GM19452 (cell line): ENCODE measurements around the gene ITPR2.
"Not testable (repeated sequence)": the region's sequence is repeated elsewhere in the genome, so short reads cannot be mapped to it uniquely, and the experiment has no call there.

Source experiments
- ATAC-seq: cut with Tn5 transposase; IDR thresholded peaks from one replicate; pipeline ENCODE4 v1.9.1; 2021; ENCODE audit not compliant: unreplicated experiment

The ITPR2 gene

DNA sequence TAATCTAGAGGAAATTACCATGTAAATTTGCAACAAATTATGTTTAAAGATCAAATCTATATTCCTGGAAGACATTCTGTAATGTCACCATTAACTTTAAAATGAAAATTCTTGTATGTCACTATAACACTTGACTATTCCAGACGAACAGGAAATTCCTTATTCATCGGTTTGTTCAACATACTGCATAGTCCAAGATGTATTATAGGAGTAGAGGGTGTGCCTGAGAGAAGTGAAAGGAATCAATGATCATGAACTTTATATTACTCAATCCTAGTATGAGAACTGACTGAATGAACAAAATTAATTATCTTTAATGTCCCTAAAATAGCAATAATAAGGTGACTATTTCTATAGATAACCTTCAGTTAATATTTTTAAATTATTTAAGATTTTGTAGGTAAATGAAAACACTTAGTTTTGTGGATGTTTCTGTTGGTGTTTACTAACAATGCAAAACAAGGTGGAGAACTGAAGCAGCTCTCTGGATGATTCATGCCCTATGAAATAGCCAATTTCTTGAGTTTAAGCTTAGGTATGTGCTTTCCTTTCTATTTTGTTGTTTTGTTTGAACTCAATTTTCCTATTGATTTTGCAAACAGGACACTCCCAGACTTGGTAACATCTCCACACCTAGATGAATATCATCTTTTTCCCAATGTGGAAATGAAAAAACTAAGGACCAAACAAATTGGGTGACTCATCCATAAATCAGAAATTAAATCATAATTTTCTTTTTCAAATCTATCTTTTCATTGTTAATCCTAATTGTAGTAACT, 18.2 kb upstream of the ITPR2 start:
- no peak for ATAC-seq

DNA sequence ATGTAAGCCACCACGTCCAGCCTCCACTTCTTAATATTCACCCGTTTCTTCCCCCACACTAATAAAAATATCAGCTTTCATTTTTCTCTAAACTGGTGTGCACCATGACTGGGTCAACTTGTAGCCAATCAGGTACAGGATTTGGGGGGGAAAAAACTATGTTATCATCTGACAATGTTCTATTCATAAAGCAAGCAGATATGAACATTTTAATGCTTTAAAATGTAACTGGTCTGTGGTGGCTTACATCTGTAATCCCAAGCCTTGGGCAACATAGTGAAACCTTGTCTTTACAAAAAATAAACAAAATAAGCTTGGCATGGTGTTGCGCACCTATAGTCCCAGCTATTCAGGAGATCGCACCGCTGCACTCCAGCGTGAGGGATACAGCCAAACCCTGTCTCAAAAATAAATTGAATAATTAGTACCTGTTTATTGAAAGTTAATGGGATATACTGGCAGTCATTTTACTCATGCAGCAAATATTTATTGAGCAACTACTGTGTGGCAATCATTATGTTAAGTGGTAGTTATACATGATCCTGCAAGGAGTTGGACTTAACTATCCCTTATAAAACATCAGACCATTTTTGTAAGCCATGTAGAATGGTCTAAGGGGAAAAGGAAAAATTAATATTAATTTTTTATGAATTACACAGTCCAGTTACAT, 15.3 kb upstream of the ITPR2 start:
- no peak for ATAC-seq

GRCh38 chr12:26847431-26847830, 14.4 kb upstream of the ITPR2 start:
- no peak for ATAC-seq

GRCh38 chr12:26846416-26846815, 13.4 kb upstream of the ITPR2 start:
- no peak for ATAC-seq

DNA sequence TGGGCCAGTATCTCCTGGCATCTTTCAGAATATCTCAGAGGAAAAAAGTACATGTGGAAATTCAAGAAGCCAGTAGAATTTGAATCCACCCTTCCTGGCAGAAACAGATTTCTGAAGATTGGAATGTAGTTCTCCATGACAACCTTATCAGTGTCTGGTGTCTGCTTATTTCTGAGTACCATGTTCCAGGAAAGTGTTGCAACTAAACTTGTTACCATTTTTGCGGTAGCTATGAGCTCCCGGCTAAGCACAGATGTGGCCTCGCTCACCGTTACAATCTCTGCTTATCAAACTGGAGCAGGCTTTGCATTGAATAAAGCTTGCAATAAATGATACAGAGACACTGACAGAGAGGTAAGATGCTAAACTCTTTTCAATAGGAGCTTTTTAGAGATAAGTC, 13.0 kb upstream of the ITPR2 start:
- ATAC-seq, result no peak

GRCh38 chr12:26845057-26845666, 12.2 kb upstream of the ITPR2 start:
- no peak for ATAC-seq

- ATAC-seq, result no peak
These were observed 10.3 kb upstream of the ITPR2 start for GRCh38 chr12:26843311-26843710.

- no peak for ATAC-seq
These were observed 8.1 kb upstream of the ITPR2 start for GRCh38 chr12:26841085-26841484.

GRCh38 chr12:26839512-26839911, 6.5 kb upstream of the ITPR2 start:
- no peak for ATAC-seq

DNA sequence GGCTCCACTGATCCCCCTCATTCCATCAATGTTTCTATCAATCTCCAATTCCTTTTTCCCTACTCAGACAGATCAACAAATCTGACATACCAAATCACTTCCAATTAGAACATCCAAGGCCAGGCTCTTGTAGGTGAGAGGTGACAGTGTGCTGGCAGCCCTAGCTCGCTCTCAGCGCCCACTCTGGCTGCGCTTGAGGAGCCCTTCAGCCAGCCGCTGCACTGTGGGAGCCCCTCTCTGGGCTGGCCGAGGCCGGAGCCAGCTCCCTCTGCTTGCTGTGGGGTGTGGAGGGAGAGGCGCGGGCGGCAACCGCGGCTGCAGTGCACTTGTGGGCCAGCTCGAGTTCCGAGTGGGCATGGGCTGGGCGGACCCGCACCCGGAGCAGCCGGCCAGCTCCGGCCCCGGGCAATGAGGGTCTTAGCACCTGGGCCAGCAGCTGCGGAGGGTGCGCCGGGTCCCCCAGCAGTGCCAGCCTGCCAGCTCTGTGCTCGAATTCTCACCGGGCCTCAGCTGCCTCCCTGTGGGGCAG, 6.0 kb upstream of the ITPR2 start:
- no peak for ATAC-seq

GRCh38 chr12:26836201-26836600, 3.2 kb upstream of the ITPR2 start:
- no peak for ATAC-seq

GRCh38 chr12:26834503-26835060, 1.6 kb upstream of the ITPR2 start:
- not testable (repeated sequence) for ATAC-seq

GRCh38 chr12:26833743-26834490, 923 bp upstream of the ITPR2 start:
- ATAC-seq, result no peak

DNA sequence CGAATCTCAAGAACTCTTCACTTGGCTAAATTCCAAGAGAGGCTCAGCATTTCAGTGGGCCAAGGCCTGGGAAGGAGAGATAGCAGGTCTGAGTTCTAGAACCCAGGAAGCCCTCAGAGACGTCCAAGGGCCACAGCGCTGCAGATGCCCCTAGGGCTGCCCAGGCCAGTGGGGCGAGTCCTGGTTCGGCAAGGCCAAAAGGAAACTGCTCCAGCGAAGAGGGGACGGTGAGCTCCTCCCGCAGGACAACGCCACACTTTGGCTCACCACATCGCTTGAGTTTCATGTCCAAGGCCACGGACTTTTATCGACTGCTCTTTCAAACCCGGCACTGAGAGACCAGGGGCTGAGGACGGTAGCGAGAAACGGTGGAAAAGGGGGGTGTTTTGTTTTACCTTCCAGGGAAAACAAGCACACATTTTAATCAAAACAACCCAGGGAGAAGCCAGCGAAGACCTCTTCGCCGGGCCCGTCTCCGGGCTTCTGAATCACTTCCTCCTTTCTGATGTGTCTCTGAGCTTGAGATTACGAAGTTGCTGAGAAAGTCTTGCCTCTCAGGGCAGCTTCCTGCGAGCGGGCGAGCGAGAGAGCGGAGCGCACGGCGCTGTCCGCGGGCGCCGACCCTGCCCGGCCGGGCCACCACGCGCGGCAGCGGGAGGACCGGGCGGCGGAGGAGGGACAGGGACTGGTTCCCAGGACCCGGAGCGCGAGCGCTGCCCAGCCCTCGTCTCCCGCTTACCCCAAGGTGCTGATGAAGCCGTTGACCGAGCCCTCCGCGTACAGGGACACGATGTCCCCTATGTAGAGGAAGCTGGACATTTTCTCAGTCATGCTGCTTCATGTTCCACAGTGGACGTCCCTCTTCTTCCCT, 808 bp downstream of the ITPR2 start:
- peak; percentile 49 for ATAC-seq

GRCh38 chr12:26830783-26831551, 2.0 kb downstream of the ITPR2 start:
- ATAC-seq, result no peak

- no peak for ATAC-seq
These were observed 2.6 kb downstream of the ITPR2 start for GRCh38 chr12:26830363-26830762.

DNA sequence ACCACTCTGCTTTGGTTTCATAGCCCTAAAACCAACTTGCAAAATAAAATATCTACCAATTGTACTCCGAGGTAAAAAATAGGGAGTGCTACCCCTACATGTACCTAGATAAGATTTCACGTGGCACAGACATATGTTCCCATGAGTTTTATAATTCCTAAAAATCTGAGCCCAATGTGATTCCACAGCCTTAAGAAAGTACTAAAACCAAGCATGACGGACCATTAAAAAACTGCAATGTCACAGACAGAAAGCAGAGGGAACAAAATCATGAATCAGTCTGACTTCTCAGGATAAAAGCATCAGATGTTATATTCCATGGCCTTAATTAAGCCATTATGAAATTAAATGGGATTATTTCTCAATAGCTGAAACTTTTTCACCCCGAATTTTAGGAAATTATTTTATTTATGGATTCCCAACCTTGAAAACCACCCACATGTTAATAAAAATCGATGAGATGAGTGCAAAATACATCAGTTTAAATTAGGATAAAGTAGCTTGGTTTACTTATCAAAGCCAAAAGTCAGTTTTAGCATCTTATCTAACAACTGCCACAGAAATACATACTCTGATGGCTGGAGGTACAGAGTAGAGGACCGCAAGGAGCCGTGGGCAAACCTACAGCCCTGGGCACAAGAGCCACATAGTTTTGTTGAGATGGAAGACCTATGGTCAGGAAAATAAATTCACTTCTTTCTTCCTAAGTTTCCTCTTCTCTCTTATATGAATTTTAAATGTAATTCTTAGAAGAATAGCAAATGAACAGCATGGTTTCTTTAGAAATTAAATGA, 4.5 kb downstream of the ITPR2 start:
- ATAC-seq, result no peak

- no peak for ATAC-seq
These were observed 6.6 kb downstream of the ITPR2 start for GRCh38 chr12:26826437-26826836.
